Esophagus (tissue), 2 donors: ENCODE data around the gene ISOC2. TPM values are rescaled to one million over a fixed set of nuclear protein-coding genes. Genes with fewer than 3 reads are reported as not detected.
A peak's percentile ranks its signal among the peaks of the same experiment; 100 is the strongest.

Source experiments
- H3K27ac ChIP-seq, 2 donors: one replicate each; pipeline ENCODE4 v1.5.1; 2013; ENCODE audit warnings: low read depth in 2 of 2, mild to moderate bottlenecking in 2 of 2, inconsistent platforms in 1 of 2, low read length in 1 of 2, moderate library complexity in 1 of 2
- H3K27me3 ChIP-seq, 2 donors: one replicate each; pipeline ENCODE4 v1.6.1; 2013; ENCODE audit warnings: low read length in 2 of 2, control low read depth in 1 of 2, mild to moderate bottlenecking in 1 of 2; ENCODE audit not compliant: insufficient read depth in 2 of 2, control insufficient read depth in 1 of 2
- H3K36me3 ChIP-seq, 2 donors: one replicate each; pipeline ENCODE4 v1.6.1; 2013; ENCODE audit warnings: low read length in 1 of 2; ENCODE audit not compliant: control insufficient read depth in 2 of 2, insufficient read depth in 2 of 2
- H3K4me1 ChIP-seq, 2 donors: one replicate each; pipeline ENCODE4 v1.6.1; 2013; ENCODE audit warnings: low read length in 1 of 2; ENCODE audit not compliant: control insufficient read depth in 2 of 2, insufficient read depth in 2 of 2
- H3K4me3 ChIP-seq, 2 donors: one replicate each; pipeline ENCODE4 v1.5.1; 2013; ENCODE audit warnings: low read length in 2 of 2, mild to moderate bottlenecking in 2 of 2, low read depth in 1 of 2, moderate library complexity in 1 of 2
- H3K9me3 ChIP-seq, 2 donors: one replicate each; pipeline ENCODE4 v1.6.1; 2013; ENCODE audit warnings: mild to moderate bottlenecking in 2 of 2, low read depth in 1 of 2, low read length in 1 of 2, moderate library complexity in 1 of 2; ENCODE audit not compliant: control insufficient read depth in 2 of 2, insufficient read depth in 1 of 2
- WGBS, 2 donors: extraction: QIAGEN DNeasy Blood & Tissue Kit; methylation state at CpG; one replicate each; pipeline ENCODE4 v1.1.7; 2013; 5-methylcytosine and 5-hydroxymethylcytosine counted together
- polyA plus RNA-seq, 2 donors: library from polyadenylated mRNA; stranded (reverse); fragments of 200-250 nt; gene quantifications; one replicate each; pipeline ENCODE4 v1.2.3, GENCODE V29; 2013
- donor health status: healthy with polysubstance abuse.
- donor health status: Bipolar disorder and iron deficiency.

The ISOC2 gene
- polyA plus RNA-seq, 2 donors = 38.6 to 95.2 TPM

GRCh38 chr19:55478364-55478763, 16.9 kb upstream of the ISOC2 start:
- Histone ChIP-seq H3K4me1 (peaks cover 0 to 8% of the 10 kb centered on the region in 2 donors), H3K9me3 (no peaks in the 10 kb centered on the region), H3K4me3 (no peak overlapping the region), H3K36me3 (peaks cover 0 to 14% of the 10 kb centered on the region in 2 donors), H3K27ac (no peak overlapping the region), H3K27me3 (no peaks in the 10 kb centered on the region)
- 85 to 86% methylated on average over 12 of the region's 12 CpGs for WGBS, 2 donors

DNA sequence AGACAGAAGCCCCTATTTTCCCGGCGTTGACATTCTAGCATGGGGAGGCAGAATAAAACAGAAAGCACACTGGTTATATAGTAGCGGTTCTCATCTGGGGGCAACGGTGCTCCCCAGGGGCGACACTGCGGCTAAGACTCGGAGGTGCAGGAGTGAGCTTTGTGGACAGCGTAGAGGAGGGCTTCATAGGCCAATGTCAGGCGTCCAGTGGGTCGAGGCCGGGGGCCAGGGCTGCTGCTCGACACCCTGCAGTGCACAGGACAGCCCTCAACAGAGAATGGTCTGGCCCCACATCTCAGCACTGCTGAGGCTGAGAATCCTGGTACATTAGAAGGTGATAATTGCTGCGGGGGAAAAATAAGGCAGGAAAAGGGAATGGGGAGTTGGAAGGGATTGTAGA, 16.5 kb upstream of the ISOC2 start:
- Histone ChIP-seq H3K36me3 (peaks cover 0 to 10% of the 10 kb centered on the region in 2 donors), H3K4me1 (peaks cover 0 to 8% of the 10 kb centered on the region in 2 donors), H3K4me3 (no peak overlapping the region), H3K27me3 (no peaks in the 10 kb centered on the region), H3K9me3 (no peaks in the 10 kb centered on the region), H3K27ac (no peak overlapping the region)
- 86% methylated on average over 13 of the region's 13 CpGs for WGBS, 2 donors

GRCh38 chr19:55476100-55476775, 14.8 kb upstream of the ISOC2 start, which contains the start of gene ZNF628:
Gene ZNF628 (plus strand): TSS chr19:55476617. CDS start chr19:55479911, 3,294 bp downstream.
- Histone ChIP-seq H3K9me3 (no peaks in the 10 kb centered on the region), H3K4me1 (peaks cover 0 to 8% of the 10 kb centered on the region in 2 donors), H3K27me3 (no peaks in the 10 kb centered on the region), H3K36me3 (peaks cover 0 to 4% of the 10 kb centered on the region in 2 donors), H3K27ac (peak within 1 kb of the TSS; percentile 97 to 98), H3K4me3 (peak within 1 kb of the TSS; percentile 46 to 58)
- 1% methylated on average over 50 to 61 of the region's 61 CpGs for WGBS, 2 donors

DNA sequence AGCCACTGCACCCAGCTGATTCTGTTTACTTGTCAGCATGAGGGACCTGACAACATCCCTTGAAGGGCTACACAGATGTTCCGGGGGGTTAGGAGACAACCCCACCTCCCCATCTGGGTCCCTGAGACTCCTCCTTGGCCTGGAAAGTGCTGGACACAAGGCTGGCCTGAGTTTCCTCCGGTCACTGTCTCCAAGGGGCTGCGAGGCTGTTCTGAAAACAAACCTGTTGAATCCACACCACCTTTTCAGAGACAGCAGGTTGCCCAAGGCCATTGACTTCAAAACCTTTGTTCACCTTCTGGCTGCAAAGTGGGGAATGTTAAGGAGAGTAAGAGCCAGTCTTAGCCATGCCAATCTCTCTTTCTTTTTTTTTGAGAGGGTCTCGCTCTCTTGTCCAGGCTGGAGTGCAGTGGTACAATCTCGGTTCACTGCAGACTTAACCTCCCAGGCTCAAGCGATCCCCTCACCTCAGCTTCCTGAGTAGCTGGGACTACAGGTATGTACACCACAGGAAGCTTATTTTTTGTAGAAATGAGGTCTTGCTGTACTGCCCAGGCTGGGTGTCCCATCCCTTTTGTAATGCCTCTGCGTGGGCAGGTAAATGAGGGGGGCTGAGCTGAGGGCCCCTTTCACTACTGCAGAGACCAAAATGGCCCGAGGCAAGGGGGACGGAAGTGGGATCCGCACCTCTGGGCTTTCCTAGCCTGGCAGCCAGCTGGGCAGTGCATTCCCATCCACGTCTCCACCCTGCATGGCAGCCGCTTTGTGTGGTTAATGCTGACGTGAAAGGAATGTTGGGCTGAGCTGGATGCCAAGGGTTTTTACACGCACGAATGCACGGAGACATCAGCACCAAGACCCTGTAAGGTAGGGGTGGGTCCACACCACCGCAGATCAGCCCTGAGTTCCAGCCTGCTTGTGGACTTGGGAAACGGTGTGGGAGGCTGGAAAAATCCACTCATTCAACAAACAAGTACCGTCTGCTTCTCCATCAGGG, 13.1 kb upstream of the ISOC2 start:
- H3K4me3 ChIP-seq = no peak overlapping the region
- WGBS, 2 donors = 60 to 77% methylated on average over 19 of the region's 19 CpGs
- H3K4me1 ChIP-seq = peaks cover 0 to 8% of the 10 kb centered on the region in 2 donors
- peak overlapping the region in 1 of 2 donors; percentile 26 for H3K27ac ChIP-seq
- H3K36me3 ChIP-seq = peaks cover 0 to 4% of the 10 kb centered on the region in 2 donors
- H3K27me3 ChIP-seq = no peaks in the 10 kb centered on the region
- no peaks in the 10 kb centered on the region for H3K9me3 ChIP-seq

- H3K27ac ChIP-seq = no peak overlapping the region
- 72 to 75% methylated on average over 16 of the region's 16 CpGs for WGBS, 2 donors
Measured at GRCh38 chr19:55473225-55474012, 12.0 kb upstream of the ISOC2 start.

GRCh38 chr19:55472463-55472862, 11.0 kb upstream of the ISOC2 start:
- H3K36me3 ChIP-seq = no peaks in the 10 kb centered on the region
- WGBS, 2 donors = 75 to 79% methylated on average over 8 of the region's 8 CpGs
- no peaks in the 10 kb centered on the region for H3K27me3 ChIP-seq
- no peaks in the 10 kb centered on the region for H3K9me3 ChIP-seq
- H3K4me3 ChIP-seq = no peak overlapping the region
- H3K4me1 ChIP-seq = peaks cover 0 to 8% of the 10 kb centered on the region in 2 donors
- no peak overlapping the region for H3K27ac ChIP-seq

More at GRCh38 chr19:55473225-55474012, 12.0 kb upstream of the ISOC2 start:
- no peak overlapping the region for H3K4me3 ChIP-seq
- H3K36me3 ChIP-seq = peaks cover 0 to 3% of the 10 kb centered on the region in 2 donors
- no peaks in the 10 kb centered on the region for H3K27me3 ChIP-seq
- H3K4me1 ChIP-seq = peaks cover 0 to 8% of the 10 kb centered on the region in 2 donors
- H3K9me3 ChIP-seq = no peaks in the 10 kb centered on the region

DNA sequence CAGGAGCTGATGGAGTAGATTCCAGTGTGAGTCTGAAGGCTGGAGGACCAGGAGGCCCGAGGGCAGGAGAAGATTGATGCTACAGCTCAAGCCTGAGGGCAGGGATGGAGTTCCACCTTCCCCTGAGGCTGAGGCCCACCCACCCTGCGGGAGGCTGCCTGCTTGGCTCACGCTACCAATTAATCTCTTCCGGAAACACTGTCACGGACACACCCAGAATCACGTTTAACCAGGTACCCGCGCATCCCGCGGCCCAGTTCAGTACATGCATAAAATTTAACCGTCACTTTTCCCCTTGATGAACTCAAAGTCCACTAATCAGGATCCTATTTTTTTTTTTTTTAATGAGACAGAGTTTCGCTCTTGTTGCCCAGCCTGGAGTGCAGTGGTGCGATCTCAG, 9.8 kb upstream of the ISOC2 start:
- 55 to 60% methylated on average over 13 of the region's 13 CpGs for WGBS, 2 donors
- Histone ChIP-seq H3K36me3 (no peaks in the 10 kb centered on the region), H3K4me1 (peaks cover 0 to 8% of the 10 kb centered on the region in 2 donors), H3K9me3 (no peaks in the 10 kb centered on the region), H3K27me3 (no peaks in the 10 kb centered on the region), H3K27ac (no peak overlapping the region), H3K4me3 (no peak overlapping the region)

- no peak overlapping the region for H3K27ac ChIP-seq
- H3K36me3 ChIP-seq = no peaks in the 10 kb centered on the region
- H3K9me3 ChIP-seq = no peaks in the 10 kb centered on the region
- no peaks in the 10 kb centered on the region for H3K4me1 ChIP-seq
- WGBS, 2 donors = 21 to 30% methylated on average over 4 of the region's 4 CpGs
- no peak overlapping the region for H3K4me3 ChIP-seq
- H3K27me3 ChIP-seq = no peaks in the 10 kb centered on the region
Measured at GRCh38 chr19:55468054-55468393, 6.6 kb upstream of the ISOC2 start.
